Left lung (tissue), 10 donors: ENCODE results near the gene HLA-A. TPM values are rescaled to one million over a fixed set of nuclear protein-coding genes. Genes with fewer than 3 reads are reported as not detected.

Source experiments
- ATAC-seq: fragments of 200-7000 bp; cut with Tn5 transposase; one replicate; pipeline ENCODE4 v1.9.1; 2020; ENCODE audit warnings: moderate library complexity
- DNase-seq, 4 donors: peaks; one replicate each; pipeline ENCODE4 v3.0.0-alpha.2; 2013 to 2020
- H3K27ac ChIP-seq, 2 donors: fragments of 200-600 bp; sonication (generic) in 1 of 2; one replicate each; pipeline versions ENCODE4 v1.5.0 to v1.8.0; 2020 to 2021
- H3K27me3 ChIP-seq, 2 donors: fragments of 200-600 bp; sonication (generic) in 1 of 2; one replicate each; pipeline versions ENCODE4 v1.5.0 to v1.8.0; 2020 to 2021
- H3K36me3 ChIP-seq, 2 donors: fragments of 200-600 bp; sonication (generic) in 1 of 2; one replicate each; pipeline versions ENCODE4 v1.5.0 to v1.8.0; 2020 to 2021
- H3K4me1 ChIP-seq, 2 donors: fragments of 200-600 bp; one replicate each; pipeline ENCODE4 v1.8.0; 2021
- H3K4me3 ChIP-seq, 2 donors: fragments of 200-600 bp; sonication (generic) in 1 of 2; one replicate each; pipeline versions ENCODE4 v1.5.0 to v1.8.0; 2020 to 2021; ENCODE audit warnings: mild to moderate bottlenecking in 1 of 2
- H3K9me3 ChIP-seq, 2 donors: fragments of 200-600 bp; sonication (generic) in 1 of 2; one replicate each; pipeline versions ENCODE4 v1.5.0 to v1.8.0; 2020 to 2021
- intact Hi-C, 2 donors: fragments of 100-400 bp; cut with DNase I; formaldehyde crosslinking; loops; one replicate each; pipeline versions ENCODE4 v1.11.2 to v1.14.2; 2022
- polyA plus RNA-seq, 6 donors: library from polyadenylated mRNA; unstranded; fragments of 120-200 nt; gene quantifications; one replicate each; pipeline ENCODE4 v1.2.1, GENCODE V29; 2013; ENCODE audit not compliant: insufficient read length in 6 of 6
- total RNA-seq, 2 donors: library from RNA; stranded (reverse); fragmentation: NEBNext Ultra II Directional; extraction: Animal tissue kit (Norgen Biotek cat#: 25700); gene quantifications; one replicate each; pipeline ENCODE4 v1.2.1, GENCODE V29; 2021
- TF ChIP-seq, protein P1 (sequence below), 2 donors: fragments of 200-600 bp; sonication (generic) in 1 of 2; IDR thresholded peaks; one replicate each; pipeline versions ENCODE4 v1.5.0 to v1.8.0; 2021; ENCODE audit warnings: antibody characterized with exemption in 2 of 2
- donor health status: DM: no; HTN: yes; CAD: no.
- donor health status: DM: no; HTN: no; CAD: no.

HLA-A gene
- total and polyA plus RNA-seq, 8 donors: 218 to 1,150 (median 275) TPM

- Histone ChIP-seq H3K36me3 (peaks cover 0 to 71% of the 10 kb centered on the region in 2 donors), H3K27ac (no peak overlapping the region), H3K27me3 (no peaks in the 10 kb centered on the region), H3K4me3 (peak overlapping the region in 1 of 2 donors; percentile 99), H3K4me1 (peaks cover 0 to 38% of the 10 kb centered on the region in 2 donors), H3K9me3 (no peaks in the 10 kb centered on the region)
- DNase-seq (no peak), ATAC-seq (no peak)
- intact Hi-C loops: no loop called here
- TF ChIP-seq, protein P1, sequence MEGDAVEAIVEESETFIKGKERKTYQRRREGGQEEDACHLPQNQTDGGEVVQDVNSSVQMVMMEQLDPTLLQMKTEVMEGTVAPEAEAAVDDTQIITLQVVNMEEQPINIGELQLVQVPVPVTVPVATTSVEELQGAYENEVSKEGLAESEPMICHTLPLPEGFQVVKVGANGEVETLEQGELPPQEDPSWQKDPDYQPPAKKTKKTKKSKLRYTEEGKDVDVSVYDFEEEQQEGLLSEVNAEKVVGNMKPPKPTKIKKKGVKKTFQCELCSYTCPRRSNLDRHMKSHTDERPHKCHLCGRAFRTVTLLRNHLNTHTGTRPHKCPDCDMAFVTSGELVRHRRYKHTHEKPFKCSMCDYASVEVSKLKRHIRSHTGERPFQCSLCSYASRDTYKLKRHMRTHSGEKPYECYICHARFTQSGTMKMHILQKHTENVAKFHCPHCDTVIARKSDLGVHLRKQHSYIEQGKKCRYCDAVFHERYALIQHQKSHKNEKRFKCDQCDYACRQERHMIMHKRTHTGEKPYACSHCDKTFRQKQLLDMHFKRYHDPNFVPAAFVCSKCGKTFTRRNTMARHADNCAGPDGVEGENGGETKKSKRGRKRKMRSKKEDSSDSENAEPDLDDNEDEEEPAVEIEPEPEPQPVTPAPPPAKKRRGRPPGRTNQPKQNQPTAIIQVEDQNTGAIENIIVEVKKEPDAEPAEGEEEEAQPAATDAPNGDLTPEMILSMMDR (IDR thresholded peaks at IDR 0.05): no peak
Observed at GRCh38 chr6:29946223-29947076, 4.1 kb downstream of the HLA-A start.

GRCh38 chr6:29947077-29947980 is 5.0 kb downstream of the HLA-A start:
- Histone ChIP-seq H3K27me3 (no peaks in the 10 kb centered on the region), H3K4me1 (peaks cover 0 to 32% of the 10 kb centered on the region in 2 donors), H3K4me3 (no peak overlapping the region), H3K36me3 (peaks cover 0 to 71% of the 10 kb centered on the region in 2 donors), H3K9me3 (no peaks in the 10 kb centered on the region), H3K27ac (no peak overlapping the region)
- TF ChIP-seq, protein P1 (IDR thresholded peaks at IDR 0.05): no peak
- no peak for DNase-seq
- ATAC-seq: no peak
- intact Hi-C loops: no loop called here

DNA sequence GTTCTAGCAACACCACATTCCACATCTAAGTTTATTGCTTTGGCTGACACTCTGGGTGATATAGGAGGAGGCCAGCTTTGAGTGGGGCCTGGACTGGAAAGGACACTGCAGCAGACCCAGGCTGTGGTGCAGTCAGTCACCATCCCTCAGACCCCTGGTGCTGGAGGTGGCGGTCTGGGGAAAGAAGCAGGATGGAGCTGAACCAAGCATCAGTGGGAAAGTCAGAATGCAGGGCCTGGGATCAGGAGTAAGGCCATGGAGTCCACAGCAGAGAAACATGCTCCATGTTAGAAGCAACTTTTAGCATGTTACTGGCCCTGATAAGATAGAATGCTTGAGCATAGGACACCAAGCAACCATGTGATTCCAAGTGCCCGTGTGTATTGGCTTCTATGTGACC is 5.9 kb downstream of the HLA-A start:
- Histone ChIP-seq H3K9me3 (no peaks in the 10 kb centered on the region), H3K4me1 (peaks cover 0 to 32% of the 10 kb centered on the region in 2 donors), H3K27me3 (no peaks in the 10 kb centered on the region), H3K27ac (no peak overlapping the region), H3K36me3 (peaks cover 0 to 69% of the 10 kb centered on the region in 2 donors), H3K4me3 (no peak overlapping the region)
- no peak for ATAC-seq
- TF ChIP-seq, protein P1 (IDR thresholded peaks at IDR 0.05): no peak
- no peak for DNase-seq
- intact Hi-C loops: no loop called here

- Histone ChIP-seq H3K4me3 (no peak overlapping the region), H3K9me3 (no peaks in the 10 kb centered on the region), H3K27me3 (no peaks in the 10 kb centered on the region), H3K36me3 (peaks cover 0 to 53% of the 10 kb centered on the region in 2 donors), H3K27ac (no peak overlapping the region), H3K4me1 (peaks cover 0 to 16% of the 10 kb centered on the region in 2 donors)
- DNase-seq (no peak), ATAC-seq (no peak)
- TF ChIP-seq, protein P1 (IDR thresholded peaks at IDR 0.05): no peak
- intact Hi-C loops: no loop called here
Observed at GRCh38 chr6:29949934-29950333, 7.6 kb downstream of the HLA-A start.

GRCh38 chr6:29951882-29952281 is 9.6 kb downstream of the HLA-A start:
- peaks cover 0 to 33% of the 10 kb centered on the region in 2 donors for H3K36me3 ChIP-seq
- no peak overlapping the region for H3K4me3 ChIP-seq
- no peaks in the 10 kb centered on the region for H3K9me3 ChIP-seq
- peaks cover 0 to 6% of the 10 kb centered on the region in 2 donors for H3K4me1 ChIP-seq
- DNase-seq (no peak), ATAC-seq (no peak)
- intact Hi-C loops: no loop called here
- TF ChIP-seq, protein P1 (IDR thresholded peaks at IDR 0.05): no peak
- H3K27me3 ChIP-seq: no peaks in the 10 kb centered on the region
- H3K27ac ChIP-seq: no peak overlapping the region
